DOHH2 (cell line): ENCODE measurements around the gene DACT3.

Experiments
- H3F3A ChIP-seq: fragments of 200-600 bp; sonication (generic), shearing (Covaris generic); 2 replicates; pipeline ENCODE4 v1.6.0; 2016; ENCODE audit warnings: antibody characterized with exemption, mild to moderate bottlenecking; ENCODE audit not compliant: control insufficient read depth, insufficient read depth
- H3K27ac ChIP-seq: fragments of 200-600 bp; sonication (generic); 2 replicates; pipeline ENCODE4 v1.5.1; 2014; ENCODE audit warnings: low read depth, mild to moderate bottlenecking, low read length, moderate library complexity
- H3K27me3 ChIP-seq: fragments of 200-600 bp; sonication (generic); 2 replicates; pipeline ENCODE4 v1.6.1; 2014; ENCODE audit warnings: mild to moderate bottlenecking, low read length, mixed read lengths; ENCODE audit not compliant: control insufficient read depth
- H3K36me3 ChIP-seq: fragments of 200-600 bp; sonication (generic); 2 replicates; pipeline ENCODE4 v1.6.1; 2014; ENCODE audit warnings: mild to moderate bottlenecking, low read length, moderate library complexity, mixed read lengths; ENCODE audit not compliant: control insufficient read depth
- H3K4me1 ChIP-seq: fragments of 200-600 bp; sonication (generic); 2 replicates; pipeline ENCODE4 v1.6.1; 2014; ENCODE audit warnings: mild to moderate bottlenecking, low read length, mixed read lengths; ENCODE audit not compliant: control insufficient read depth
- H3K4me2 ChIP-seq: fragments of 200-600 bp; sonication (generic); 2 replicates; pipeline ENCODE4 v1.6.0; 2014; ENCODE audit warnings: mild to moderate bottlenecking, low read length, moderate library complexity
- H3K4me3 ChIP-seq: fragments of 200-600 bp; sonication (generic); 2 replicates; pipeline ENCODE4 v1.5.1; 2014; ENCODE audit warnings: mild to moderate bottlenecking, low read length, mixed read lengths
- H3K79me2 ChIP-seq: fragments of 200-600 bp; sonication (generic); 2 replicates; pipeline ENCODE4 v1.6.1; 2014; ENCODE audit warnings: mild to moderate bottlenecking, low read length, mixed read lengths; ENCODE audit not compliant: control insufficient read depth
- H3K9me2 ChIP-seq: fragments of 200-600 bp; sonication (generic); replicated peaks from 2 replicates; pipeline ENCODE4 v1.6.1; 2014; ENCODE audit warnings: mild to moderate bottlenecking, low read length, mixed read lengths; ENCODE audit not compliant: control insufficient read depth
- H3K9me3 ChIP-seq: fragments of 200-600 bp; sonication (generic); 2 replicates; pipeline ENCODE4 v1.6.1; 2014; ENCODE audit warnings: antibody characterized with exemption, low read length, mixed read lengths; ENCODE audit not compliant: control insufficient read depth, insufficient read depth
- H4K20me1 ChIP-seq: fragments of 200-600 bp; sonication (generic); 2 replicates; pipeline ENCODE4 v1.6.0; 2014; ENCODE audit warnings: low read depth, mild to moderate bottlenecking, antibody characterized with exemption, low read length, moderate library complexity; ENCODE audit not compliant: control insufficient read depth, insufficient read depth
- EZH2phosphoT487 ChIP-seq: fragments of 200-600 bp; sonication (generic); IDR thresholded peaks from 2 replicates; pipeline ENCODE4 v1.6.1; 2017; ENCODE audit warnings: borderline replicate concordance, mild to moderate bottlenecking, antibody characterized with exemption, low read length, moderate library complexity, mixed read lengths
- TF ChIP-seq, protein P1 (sequence below): fragments of 200-600 bp; sonication (generic); IDR thresholded peaks from one replicate; pipeline ENCODE4 v1.5.1; 2014; ENCODE audit warnings: antibody characterized with exemption, mild to moderate bottlenecking, low read depth, low read length; ENCODE audit not compliant: poor library complexity, severe bottlenecking

Gene DACT3

DNA sequence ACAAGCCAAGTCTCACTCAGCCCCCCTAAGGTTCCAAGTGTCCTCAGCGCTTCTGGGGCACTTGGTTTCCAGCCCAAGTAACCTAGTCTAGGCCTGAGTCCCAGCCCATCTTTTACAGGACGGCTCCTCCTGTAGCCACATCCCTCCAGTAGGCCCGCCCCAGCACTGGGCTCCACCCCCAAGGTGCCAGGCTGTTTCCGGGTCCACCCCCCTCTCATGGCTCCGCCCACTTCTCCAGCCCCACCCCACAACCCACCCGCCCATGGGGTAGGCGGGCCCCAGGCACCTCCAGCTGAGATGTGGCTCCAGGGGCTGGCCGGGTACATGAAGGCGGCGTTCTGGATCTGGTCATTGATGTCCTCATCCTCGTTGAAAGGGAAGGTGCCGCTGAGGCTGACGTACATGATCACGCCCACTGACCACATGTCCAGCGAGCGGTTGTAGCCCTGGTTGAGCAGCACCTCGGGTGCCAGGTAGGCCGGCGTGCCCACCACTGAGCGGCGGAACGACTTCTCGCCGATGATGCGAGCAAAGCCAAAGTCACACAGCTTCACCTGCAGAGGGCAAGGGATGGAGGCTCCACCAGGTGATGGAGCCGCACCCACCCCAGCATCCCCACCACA, 17.2 kb upstream of the DACT3 start:
- Histone ChIP-seq H3K27me3 (no peaks in the 10 kb centered on the region), H3K27ac (no peak overlapping the region), H3K4me3 (no peak overlapping the region), H3F3A (no peaks in the 10 kb centered on the region), H3K9me2 (no peaks in the 10 kb centered on the region), H3K9me3 (no peaks in the 10 kb centered on the region), H3K36me3 (peaks cover 72% of the 10 kb centered on the region), H3K79me2 (peaks cover 10% of the 10 kb centered on the region), H3K4me1 (peaks cover 8% of the 10 kb centered on the region; the same call in 1 of the 2 replicates), H3K4me2 (no peak overlapping the region), H4K20me1 (peaks cover 17% of the 10 kb centered on the region; the same call in 1 of the 2 replicates)
- TF ChIP-seq EZH2phosphoT487, result no peak
- TF ChIP-seq, protein P1, sequence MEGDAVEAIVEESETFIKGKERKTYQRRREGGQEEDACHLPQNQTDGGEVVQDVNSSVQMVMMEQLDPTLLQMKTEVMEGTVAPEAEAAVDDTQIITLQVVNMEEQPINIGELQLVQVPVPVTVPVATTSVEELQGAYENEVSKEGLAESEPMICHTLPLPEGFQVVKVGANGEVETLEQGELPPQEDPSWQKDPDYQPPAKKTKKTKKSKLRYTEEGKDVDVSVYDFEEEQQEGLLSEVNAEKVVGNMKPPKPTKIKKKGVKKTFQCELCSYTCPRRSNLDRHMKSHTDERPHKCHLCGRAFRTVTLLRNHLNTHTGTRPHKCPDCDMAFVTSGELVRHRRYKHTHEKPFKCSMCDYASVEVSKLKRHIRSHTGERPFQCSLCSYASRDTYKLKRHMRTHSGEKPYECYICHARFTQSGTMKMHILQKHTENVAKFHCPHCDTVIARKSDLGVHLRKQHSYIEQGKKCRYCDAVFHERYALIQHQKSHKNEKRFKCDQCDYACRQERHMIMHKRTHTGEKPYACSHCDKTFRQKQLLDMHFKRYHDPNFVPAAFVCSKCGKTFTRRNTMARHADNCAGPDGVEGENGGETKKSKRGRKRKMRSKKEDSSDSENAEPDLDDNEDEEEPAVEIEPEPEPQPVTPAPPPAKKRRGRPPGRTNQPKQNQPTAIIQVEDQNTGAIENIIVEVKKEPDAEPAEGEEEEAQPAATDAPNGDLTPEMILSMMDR, result no peak

DNA sequence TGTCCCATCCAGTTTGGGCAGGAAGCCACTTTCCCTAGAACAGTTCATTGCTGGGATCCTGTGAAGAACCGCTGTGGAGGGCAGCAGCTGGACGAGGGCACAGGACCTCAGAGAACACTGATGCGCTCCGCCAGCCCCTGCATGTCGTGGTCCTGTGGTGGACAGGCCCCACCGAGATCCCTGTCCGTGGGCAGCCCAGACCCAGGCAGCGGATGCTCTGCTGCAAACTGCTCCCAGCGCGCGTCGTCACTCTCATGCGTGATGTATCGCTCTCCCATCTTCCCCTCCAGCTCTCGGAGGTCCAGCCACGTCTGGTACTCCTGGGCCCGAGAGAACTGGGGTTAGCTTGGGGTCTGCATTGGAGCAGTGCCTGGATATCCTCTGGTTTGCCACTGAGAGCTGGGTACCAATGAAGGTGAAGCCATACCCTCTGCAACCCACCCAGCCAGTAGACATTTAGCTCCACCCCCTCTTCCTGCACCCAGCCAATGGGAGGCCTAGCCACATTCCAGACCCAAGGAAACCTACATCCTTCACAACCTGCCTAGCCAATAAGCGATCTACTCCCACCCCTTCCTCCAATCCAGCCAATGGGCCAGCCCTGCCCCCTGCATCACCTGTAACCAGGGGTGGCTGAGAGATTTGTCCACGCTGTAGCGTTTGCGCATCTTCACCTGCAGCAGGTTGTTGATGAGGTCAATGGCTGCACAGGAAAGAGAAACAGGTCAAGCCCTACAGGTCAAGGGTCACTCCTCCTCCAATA, 13.6 kb upstream of the DACT3 start:
- no peaks in the 10 kb centered on the region for H3K9me2 ChIP-seq
- H4K20me1 ChIP-seq, result peaks cover 17% of the 10 kb centered on the region; the same call in 1 of the 2 replicates
- no peaks in the 10 kb centered on the region for H3K27me3 ChIP-seq
- no peak overlapping the region for H3K4me3 ChIP-seq
- H3K27ac ChIP-seq, result no peak overlapping the region
- H3K4me2 ChIP-seq, result no peak overlapping the region
- H3K4me1 ChIP-seq, result peaks cover 8% of the 10 kb centered on the region; the same call in 1 of the 2 replicates
- peaks cover 65% of the 10 kb centered on the region for H3K36me3 ChIP-seq
- H3F3A ChIP-seq, result no peaks in the 10 kb centered on the region
- peaks cover 10% of the 10 kb centered on the region for H3K79me2 ChIP-seq
- no peaks in the 10 kb centered on the region for H3K9me3 ChIP-seq
- TF ChIP-seq, protein P1, result no peak
- TF ChIP-seq EZH2phosphoT487, result no peak

DNA sequence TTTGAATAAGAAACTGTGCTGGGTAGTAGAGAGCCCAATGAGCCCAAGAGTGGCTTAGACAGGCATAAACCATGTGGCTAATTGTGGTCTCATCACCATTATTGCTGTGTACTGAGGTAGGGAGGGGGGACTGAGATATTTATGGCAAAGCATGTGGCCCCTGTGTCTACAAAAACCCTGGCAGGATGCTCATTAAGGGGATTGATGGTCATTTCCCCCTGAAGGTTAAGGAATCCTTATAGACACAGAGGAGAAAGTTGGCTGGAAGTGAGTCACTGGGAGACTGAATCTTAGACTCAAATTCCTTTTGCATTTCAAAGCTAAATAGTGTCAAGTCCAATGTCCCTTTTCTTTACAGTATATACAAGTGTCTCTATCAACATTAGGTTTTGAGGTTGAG, 9.8 kb upstream of the DACT3 start:
- Histone ChIP-seq H4K20me1 (no peaks in the 10 kb centered on the region), H3K4me3 (no peak overlapping the region), H3F3A (no peaks in the 10 kb centered on the region), H3K79me2 (no peaks in the 10 kb centered on the region), H3K4me1 (no peaks in the 10 kb centered on the region), H3K9me3 (no peaks in the 10 kb centered on the region), H3K4me2 (no peak overlapping the region), H3K36me3 (peaks cover 31% of the 10 kb centered on the region), H3K27ac (no peak overlapping the region), H3K27me3 (no peaks in the 10 kb centered on the region), H3K9me2 (no peaks in the 10 kb centered on the region)
- TF ChIP-seq EZH2phosphoT487, result no peak
- TF ChIP-seq, protein P1, result no peak
